T-cell (primary cell): Measurements from ENCODE around the gene TMEM192. TPM values are rescaled to one million over a fixed set of nuclear protein-coding genes. Genes with fewer than 3 reads are reported as not detected.
"Not testable (repeated sequence)": the region's sequence is repeated elsewhere in the genome, so short reads cannot be mapped to it uniquely, and the experiment has no call there.

ENCODE experiments used
- ATAC-seq, 4 experiments: fragments of 200-7000 bp in 3 of 4; fragments of 150-1000 bp in 1 of 4; cut with Tn5 transposase; replicated peaks in 1 of 4; 1 replicate in 3 of 4; 2 replicates in 1 of 4; pipeline ENCODE4 v1.10.0; 2021; ENCODE audit warnings: moderate library complexity in 3 of 4, mild to moderate bottlenecking in 2 of 4, moderate number of reproducible peaks in 1 of 4
- CTCF ChIA-PET, 2 donors: fragments of 300-600 bp; sonication (Branson Sonifier 250); formaldehyde crosslinking; loops; one replicate each; lab custom pipeline; 2022; ENCODE audit warnings: antibody characterized with exemption in 2 of 2; lab: Charles Lee
- POLR2A ChIA-PET, 2 donors: fragments of 300-600 bp; sonication (Branson Sonifier 250); formaldehyde crosslinking; loops; one replicate each; lab custom pipeline; 2022; ENCODE audit warnings: antibody characterized with exemption in 2 of 2; lab: Charles Lee
- DNase-seq, 35 experiments: peaks; one replicate each; pipeline versions ENCODE4 v3.0.0 to v3.0.0-alpha.2; 2013 to 2023
- H3K27ac ChIP-seq: one replicate; pipeline ENCODE4 v1.5.1; 2013; ENCODE audit warnings: low read length
- H3K27me3 ChIP-seq, 2 experiments: replicated peaks in 1 of 2; 1 replicate in 1 of 2; 2 replicates in 1 of 2; pipeline versions ENCODE4 v1.6.1 to v1.7.0; 2013; ENCODE audit warnings: low read length in 1 of 2, mixed read lengths in 1 of 2; ENCODE audit not compliant: control insufficient read depth in 2 of 2, insufficient read depth in 2 of 2; ENCODE audit errors: extremely low read depth in 1 of 2
- H3K36me3 ChIP-seq, 2 donors: 1 replicate in 1 of 2; 2 replicates in 1 of 2; pipeline versions ENCODE4 v1.6.1 to v1.7.0; 2013; ENCODE audit warnings: low read length in 1 of 2; ENCODE audit not compliant: control insufficient read depth in 2 of 2, insufficient read depth in 1 of 2; ENCODE audit errors: extremely low read depth in 1 of 2
- H3K4me1 ChIP-seq, 2 experiments: 1 replicate in 1 of 2; 2 replicates in 1 of 2; pipeline versions ENCODE4 v1.6.1 to v1.7.0; 2013; ENCODE audit warnings: low read length in 2 of 2, mixed read lengths in 1 of 2; ENCODE audit not compliant: insufficient read depth in 2 of 2, control insufficient read depth in 1 of 2; ENCODE audit errors: extremely low read depth in 1 of 2
- H3K4me3 ChIP-seq, 2 donors: 1 replicate in 1 of 2; 2 replicates in 1 of 2; pipeline versions ENCODE4 v1.5.1 to v1.7.0; 2013; ENCODE audit warnings: mild to moderate bottlenecking in 2 of 2, low read length in 1 of 2, moderate library complexity in 1 of 2; ENCODE audit not compliant: control insufficient read depth in 1 of 2; ENCODE audit errors: extremely low read depth in 1 of 2
- H3K9me3 ChIP-seq: 2 replicates; pipeline ENCODE4 v1.7.0; 2013
- H3K27ac Mint-ChIP-seq, 2 donors: one replicate each; pipeline ENCODE4 v1.8.0; 2020 to 2021; ENCODE audit warnings: mild to moderate bottlenecking in 2 of 2, mixed read lengths in 2 of 2
- H3K27me3 Mint-ChIP-seq, 2 donors: one replicate each; pipeline ENCODE4 v1.8.0; 2021 to 2022; ENCODE audit warnings: mixed read lengths in 2 of 2
- H3K36me3 Mint-ChIP-seq: one replicate; pipeline ENCODE4 v1.8.0; 2021; ENCODE audit warnings: mixed read lengths
- H3K4me1 Mint-ChIP-seq, 3 donors: one replicate each; pipeline ENCODE4 v1.8.0; 2020 to 2022; ENCODE audit warnings: mixed read lengths in 3 of 3, mild to moderate bottlenecking in 1 of 3
- H3K4me3 Mint-ChIP-seq, 3 donors: one replicate each; pipeline ENCODE4 v1.8.0; 2020 to 2022; ENCODE audit warnings: mild to moderate bottlenecking in 3 of 3, mixed read lengths in 3 of 3, moderate library complexity in 3 of 3
- H3K9me3 Mint-ChIP-seq, 3 donors: one replicate each; pipeline ENCODE4 v1.8.0; 2020 to 2022; ENCODE audit warnings: mixed read lengths in 3 of 3
- WGBS: methylation state at CpG from one replicate; pipeline ENCODE4 v1.1.5; 2013; ENCODE audit warnings: missing lambda C conversion rate; ENCODE audit not compliant: insufficient coverage; 5-methylcytosine and 5-hydroxymethylcytosine counted together
- total RNA-seq, 35 experiments: library from RNA in 6 of 35; stranded (reverse) in 6 of 35; fragments of 120-200 nt in 1 of 35; gene quantifications; one replicate each; pipeline versions ENCODE4 v1.2.1 to v1.2.4 and lab custom pipeline; 2013 to 2026

TMEM192 gene
- total RNA-seq, 5 donors from 2014 or later (not counting 1 experiment from before 2014, with no cell fraction given) = 8.6 to 9.5 (median 9.5) TPM

DNA sequence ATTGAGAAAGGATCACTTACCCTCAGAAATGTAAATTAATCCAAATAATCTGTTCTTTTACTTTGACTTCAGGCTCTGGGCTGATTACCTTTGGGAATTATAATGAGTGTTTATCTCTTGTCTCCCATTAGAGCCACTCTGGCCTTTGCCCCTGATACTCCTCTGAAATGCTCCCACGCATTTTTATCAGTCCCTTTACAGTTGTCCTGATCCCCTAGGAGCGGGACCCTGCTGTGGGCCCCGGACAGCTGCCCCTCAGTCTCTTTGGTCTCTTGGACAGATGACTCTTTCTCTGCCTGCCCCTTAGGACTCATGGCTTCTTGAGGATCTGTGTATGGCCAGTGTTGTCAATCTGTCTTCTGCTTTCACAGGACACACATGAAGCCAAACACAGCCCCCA, 60.0 kb downstream of the TMEM192 start:
- no peaks in the 10 kb centered on the region for H3K4me1 ChIP-seq
- no peaks in the 10 kb centered on the region for H3K9me3 ChIP-seq
- peaks cover 0 to 3% of the 10 kb centered on the region in 2 experiments for H3K27me3 ChIP-seq
- ChIA-PET CTCF (no interaction called here), POLR2A (no interaction called here)
- Mint-ChIP-seq H3K27me3 (peaks cover 0 to 4% of the 10 kb centered on the region in 2 donors), H3K27ac (no peak overlapping the region), H3K4me1 (no peaks in the 10 kb centered on the region), H3K9me3 (no peaks in the 10 kb centered on the region), H3K36me3 (no peaks in the 10 kb centered on the region), H3K4me3 (no peak overlapping the region)
- no peak overlapping the region for H3K27ac ChIP-seq
- H3K36me3 ChIP-seq = no peaks in the 10 kb centered on the region
- ATAC-seq (no peak), DNase-seq (no peak)
- 95% methylated on average over 3 of the region's 3 CpGs for WGBS
- no peak overlapping the region for H3K4me3 ChIP-seq

GRCh38 chr4:165048170-165048569, 64.5 kb downstream of the TMEM192 start:
- no peaks in the 10 kb centered on the region for H3K9me3 ChIP-seq
- H3K27me3 ChIP-seq = peaks cover 0 to 5% of the 10 kb centered on the region in 2 experiments
- no peak overlapping the region for H3K4me3 Mint-ChIP-seq
- H3K4me3 ChIP-seq = no peak overlapping the region
- H3K9me3 Mint-ChIP-seq = no peaks in the 10 kb centered on the region
- CTCF ChIA-PET = no interaction called here
- H3K4me1 ChIP-seq = no peaks in the 10 kb centered on the region
- POLR2A ChIA-PET = no interaction called here
- H3K27me3 Mint-ChIP-seq = peaks cover 0 to 7% of the 10 kb centered on the region in 2 donors
- WGBS = 57% methylated on average over 2 of the region's 5 CpGs
- H3K27ac ChIP-seq = no peak overlapping the region
- H3K36me3 Mint-ChIP-seq = no peaks in the 10 kb centered on the region
- DNase-seq = no peak
- no peak for ATAC-seq
- H3K4me1 Mint-ChIP-seq = no peaks in the 10 kb centered on the region
- H3K27ac Mint-ChIP-seq = no peak overlapping the region
- no peaks in the 10 kb centered on the region for H3K36me3 ChIP-seq

GRCh38 chr4:165031436-165032211, 81.0 kb downstream of the TMEM192 start, which contains the start of gene TRIM60:
TRIM60 (plus strand) TSS chr4:165031999; CDS start chr4:165040073, 8,074 bp downstream.
- H3K4me1 Mint-ChIP-seq = no peaks in the 10 kb centered on the region
- H3K9me3 Mint-ChIP-seq = no peaks in the 10 kb centered on the region
- H3K27ac ChIP-seq = no peak within 1 kb of the TSS
- no peak within 1 kb of the TSS for H3K27ac Mint-ChIP-seq
- H3K9me3 ChIP-seq = no peaks in the 10 kb centered on the region
- H3K4me1 ChIP-seq = no peaks in the 10 kb centered on the region
- no peak within 1 kb of the TSS for H3K4me3 Mint-ChIP-seq
- 93% methylated on average over 33 of the region's 41 CpGs for WGBS
- peaks cover 2 to 11% of the 10 kb centered on the region in 2 donors for H3K27me3 Mint-ChIP-seq
- ChIA-PET POLR2A (interaction anchor here in 1 of 2 donors (0.5 kb wide), 1 partner anchor 111 kb away, joined by 4 read pairs; no protein-coding TSS in a partner anchor), CTCF (no interaction called here)
- no peak within 1 kb of the TSS for H3K4me3 ChIP-seq
- no peaks in the 10 kb centered on the region for H3K36me3 ChIP-seq
- DNase-seq = no peak
- ATAC-seq = no peak
- H3K27me3 ChIP-seq = peaks cover 0 to 8% of the 10 kb centered on the region in 2 experiments
- no peaks in the 10 kb centered on the region for H3K36me3 Mint-ChIP-seq

DNA sequence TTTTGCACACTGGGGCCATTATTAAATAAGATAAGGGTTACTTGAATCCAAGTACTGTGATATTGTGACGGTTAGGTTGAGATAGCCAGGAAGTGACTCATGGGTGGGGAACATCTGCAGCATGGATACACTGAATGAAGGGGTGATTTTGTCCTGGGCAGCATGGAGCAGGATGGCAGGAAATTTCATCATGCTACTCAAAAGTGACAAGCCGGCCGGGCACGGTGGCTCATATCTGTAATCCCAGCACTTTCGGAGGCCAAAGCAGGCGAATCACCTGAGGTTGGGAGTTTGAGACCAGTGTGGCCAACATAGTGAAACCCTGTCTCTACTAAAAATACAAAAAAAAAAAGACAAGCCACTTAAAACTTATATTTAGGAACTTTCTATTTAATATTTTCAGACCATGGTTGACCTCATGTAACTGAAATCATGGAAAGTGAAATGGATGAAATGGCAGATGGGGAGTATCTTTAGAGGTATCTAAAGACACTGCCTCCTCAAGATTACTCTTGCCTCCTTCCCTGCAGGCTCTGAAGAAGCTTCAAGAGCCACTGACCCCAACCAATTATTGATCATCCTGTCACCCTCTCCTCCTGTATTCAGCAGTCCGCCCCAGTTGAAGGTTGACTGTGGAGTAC, 84.8 kb downstream of the TMEM192 start:
- no peaks in the 10 kb centered on the region for H3K36me3 ChIP-seq
- no peaks in the 10 kb centered on the region for H3K4me1 ChIP-seq
- Mint-ChIP-seq H3K27me3 (peaks cover 4 to 7% of the 10 kb centered on the region in 2 donors), H3K27ac (no peak overlapping the region), H3K9me3 (no peaks in the 10 kb centered on the region), H3K4me3 (no peak overlapping the region), H3K4me1 (no peaks in the 10 kb centered on the region), H3K36me3 (no peaks in the 10 kb centered on the region)
- POLR2A ChIA-PET = no interaction called here
- H3K27ac ChIP-seq = no peak overlapping the region
- no peaks in the 10 kb centered on the region for H3K9me3 ChIP-seq
- ATAC-seq (no peak), DNase-seq (no peak)
- WGBS = 83% methylated on average over 1 of the region's 7 CpGs
- no peak overlapping the region for H3K4me3 ChIP-seq
- CTCF ChIA-PET = interaction anchor here in 1 of 2 donors (0.5 kb wide), 1 partner anchor 395 kb away, joined by 4 read pairs; no protein-coding TSS in a partner anchor
- peaks cover 0 to 8% of the 10 kb centered on the region in 2 experiments for H3K27me3 ChIP-seq

- H3K27me3 ChIP-seq, H3K9me3 ChIP-seq, H3K36me3 Mint-ChIP-seq, H3K27me3 Mint-ChIP-seq, H3K4me3 ChIP-seq, H3K27ac Mint-ChIP-seq, H3K4me3 Mint-ChIP-seq, H3K27ac ChIP-seq, POLR2A ChIA-PET, H3K9me3 Mint-ChIP-seq, H3K4me1 ChIP-seq, ATAC-seq, DNase-seq, H3K4me1 Mint-ChIP-seq, H3K36me3 ChIP-seq: not testable (repeated sequence)
- WGBS = no CpG with 5 or more reads among the region's 8 CpGs
- CTCF ChIA-PET = interaction anchor here in 1 of 2 donors (0.5 kb wide), 1 partner anchor 108 kb away, joined by 6 read pairs; no protein-coding TSS in a partner anchor
Measured at GRCh38 chr4:165025782-165026181, 86.9 kb downstream of the TMEM192 start.
